Neuronal stem cell (in vitro differentiated cells): ENCODE data around the gene SFMBT2.

Experiments used
- DNase-seq: peaks from one replicate; pipeline ENCODE4 v3.0.0-alpha.2; 2013; ENCODE audit warnings: low spot score
- H2AFZ ChIP-seq: one replicate; pipeline ENCODE4 v1.6.1; 2013; ENCODE audit warnings: mild to moderate bottlenecking, low read length, inconsistent platforms
- H2AK5ac ChIP-seq: 2 replicates; pipeline ENCODE4 v1.6.1; 2013; ENCODE audit warnings: low read depth, mild to moderate bottlenecking, inconsistent platforms, low read length, moderate library complexity, mixed read lengths
- H2BK120ac ChIP-seq: 2 replicates; pipeline ENCODE4 v1.6.1; 2013; ENCODE audit warnings: low read depth, mild to moderate bottlenecking, inconsistent platforms, low read length, moderate library complexity, mixed read lengths
- H2BK12ac ChIP-seq: one replicate; pipeline ENCODE4 v1.6.1; 2013; ENCODE audit warnings: low read length, inconsistent platforms
- H2BK15ac ChIP-seq: 2 replicates; pipeline ENCODE4 v1.6.1; 2013; ENCODE audit warnings: mild to moderate bottlenecking, low read length, inconsistent platforms, mixed read lengths
- H2BK5ac ChIP-seq: one replicate; pipeline ENCODE4 v1.6.1; 2013; ENCODE audit warnings: inconsistent platforms, mild to moderate bottlenecking, low read length, moderate library complexity
- H3K14ac ChIP-seq: one replicate; pipeline ENCODE4 v1.6.1; 2013; ENCODE audit warnings: low read length, inconsistent platforms
- H3K18ac ChIP-seq: 2 replicates; pipeline ENCODE4 v1.6.1; 2013; ENCODE audit warnings: low read length, inconsistent platforms
- H3K23ac ChIP-seq: 2 replicates; pipeline ENCODE4 v1.6.1; 2013; ENCODE audit warnings: low read depth, mild to moderate bottlenecking, mixed read lengths, low read length, inconsistent platforms; ENCODE audit not compliant: poor library complexity
- H3K27ac ChIP-seq: replicated peaks from 3 replicates; pipeline ENCODE4 v1.5.1; 2013; ENCODE audit warnings: low read length, inconsistent platforms
- H3K27me3 ChIP-seq, 3 experiments: 2 replicates each; pipeline ENCODE4 v1.6.1; 2013; ENCODE audit warnings: low read length in 3 of 3, mild to moderate bottlenecking in 2 of 3, inconsistent platforms in 1 of 3, low read depth in 1 of 3, mixed read lengths in 1 of 3, moderate library complexity in 1 of 3; ENCODE audit not compliant: control insufficient read depth in 3 of 3, insufficient read depth in 3 of 3
- H3K36me3 ChIP-seq, 2 donors: replicated peaks in 1 of 2; 2 replicates each; pipeline ENCODE4 v1.6.1; 2013; ENCODE audit warnings: low read length in 2 of 2; ENCODE audit not compliant: control insufficient read depth in 2 of 2, insufficient read depth in 2 of 2
- H3K4ac ChIP-seq: 2 replicates; pipeline ENCODE4 v1.6.1; 2013; ENCODE audit warnings: inconsistent platforms, mild to moderate bottlenecking, low read length, moderate library complexity
- H3K4me1 ChIP-seq, 2 donors: 1 replicate in 1 of 2; 2 replicates in 1 of 2; pipeline ENCODE4 v1.6.1; 2013; ENCODE audit warnings: low read length in 2 of 2, low read depth in 1 of 2; ENCODE audit not compliant: control insufficient read depth in 2 of 2, insufficient read depth in 1 of 2
- H3K4me2 ChIP-seq: one replicate; pipeline ENCODE4 v1.6.1; 2013; ENCODE audit warnings: mild to moderate bottlenecking, low read length, inconsistent platforms; ENCODE audit not compliant: insufficient read depth, poor library complexity, severe bottlenecking
- H3K4me3 ChIP-seq, 2 donors: 2 replicates each; pipeline ENCODE4 v1.5.1; 2013; ENCODE audit warnings: low read length in 2 of 2, mild to moderate bottlenecking in 2 of 2, inconsistent platforms in 1 of 2, moderate library complexity in 1 of 2
- H3K79me1 ChIP-seq: one replicate; pipeline ENCODE4 v1.6.1; 2013; ENCODE audit warnings: low read depth, mild to moderate bottlenecking, inconsistent platforms, low read length, moderate library complexity
- H3K9ac ChIP-seq: one replicate; pipeline ENCODE4 v1.6.1; 2013; ENCODE audit warnings: mild to moderate bottlenecking, low read depth, low read length, inconsistent platforms; ENCODE audit not compliant: poor library complexity
- H3K9me3 ChIP-seq, 2 donors: replicated peaks in 1 of 2; 2 replicates each; pipeline versions ENCODE3 to v1.6.1; 2013; ENCODE audit warnings: low read length in 2 of 2, mild to moderate bottlenecking in 2 of 2, inconsistent platforms in 1 of 2, low read depth in 1 of 2, mixed read lengths in 1 of 2, moderate library complexity in 1 of 2; ENCODE audit not compliant: control insufficient read depth in 2 of 2, insufficient read depth in 1 of 2
- H4K8ac ChIP-seq: one replicate; pipeline ENCODE4 v1.6.1; 2013; ENCODE audit warnings: low read depth, mild to moderate bottlenecking, inconsistent platforms, low read length, moderate library complexity
- H4K91ac ChIP-seq: one replicate; pipeline ENCODE4 v1.6.1; 2013; ENCODE audit warnings: low read length, low read depth, mild to moderate bottlenecking, inconsistent platforms; ENCODE audit not compliant: poor library complexity
- WGBS, 2 donors: extraction: QIAGEN DNeasy Blood & Tissue Kit; methylation state at CpG; one replicate each; pipeline ENCODE4 v1.1.7; 2013; ENCODE audit warnings: missing lambda C conversion rate in 2 of 2, mixed read lengths in 1 of 2; ENCODE audit not compliant: insufficient read length in 2 of 2, insufficient replicate concordance in 1 of 2; ENCODE audit errors: extremely low coverage in 2 of 2; 5-methylcytosine and 5-hydroxymethylcytosine counted together

SFMBT2 gene

DNA sequence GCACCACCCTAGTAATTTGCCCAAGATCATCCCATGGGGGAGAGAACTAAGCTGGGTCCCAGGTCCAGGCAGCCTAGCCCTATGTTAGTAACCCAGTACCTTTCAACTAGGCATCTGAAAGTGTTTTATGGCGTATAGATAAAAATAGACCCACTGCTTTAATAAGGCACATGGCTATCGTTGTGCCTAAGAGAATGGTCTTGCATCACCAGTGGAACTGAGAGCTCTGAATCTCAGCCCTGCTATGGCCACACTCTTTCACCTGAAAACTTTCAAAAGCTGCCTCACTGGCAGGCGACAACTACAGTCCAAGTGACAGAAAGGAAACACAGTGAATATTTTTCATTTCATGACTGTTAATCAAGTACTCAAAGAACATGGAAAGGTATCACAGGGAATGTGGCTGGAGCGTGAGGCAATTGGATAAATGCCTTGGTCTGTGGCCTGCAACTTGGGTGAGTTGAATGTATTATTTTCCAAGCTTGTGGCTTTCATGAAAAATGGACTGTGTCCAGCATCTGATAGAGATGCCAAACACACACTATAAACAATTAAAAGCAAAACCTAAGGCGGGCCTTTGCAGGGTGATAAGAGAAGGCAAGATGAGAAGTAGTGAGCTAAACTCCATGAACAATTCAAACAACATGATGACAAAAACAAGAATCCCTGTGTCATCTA, 18.0 kb upstream of the SFMBT2 start:
- peaks cover 0 to 7% of the 10 kb centered on the region in 2 donors for H3K4me1 ChIP-seq
- WGBS, 2 donors: no CpG with 5 or more reads among the region's 5 CpGs

DNA sequence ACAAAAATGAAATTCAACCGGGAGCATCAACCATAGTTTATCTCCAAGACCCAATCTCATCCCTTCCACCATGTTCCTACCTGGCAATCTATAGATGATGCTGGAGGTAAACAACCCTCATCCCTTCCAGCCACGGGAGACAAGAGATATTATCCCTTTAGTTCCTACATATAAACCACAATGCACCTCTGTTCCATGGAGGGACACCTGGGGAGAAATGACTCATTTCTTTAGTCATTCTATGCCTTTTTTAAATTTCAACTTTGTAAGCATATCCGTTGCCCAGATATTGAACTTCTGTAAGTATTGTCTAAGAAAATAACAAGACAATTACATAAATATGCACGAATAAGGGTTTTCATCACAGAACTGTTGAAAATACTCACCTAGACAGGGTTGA, 15.5 kb upstream of the SFMBT2 start:
- no peak overlapping the region for H3K27ac ChIP-seq
- no peak overlapping the region for H3K18ac ChIP-seq
- no peak overlapping the region for H3K4me3 ChIP-seq
- H3K4me2 ChIP-seq: no peak overlapping the region
- peaks cover 0 to 9% of the 10 kb centered on the region in 2 donors for H3K4me1 ChIP-seq
- H3K79me1 ChIP-seq: no peaks in the 10 kb centered on the region
- DNase-seq: no peak
- H2AFZ ChIP-seq: no peak overlapping the region
- no peak overlapping the region for H3K14ac ChIP-seq
- no peaks in the 10 kb centered on the region for H3K9me3 ChIP-seq
- H2AK5ac ChIP-seq: no peak overlapping the region
- no peaks in the 10 kb centered on the region for H3K36me3 ChIP-seq
- no peak overlapping the region for H2BK120ac ChIP-seq
- H3K23ac ChIP-seq: no peak overlapping the region
- WGBS, 2 donors: no CpG with 5 or more reads among the region's 4 CpGs
- no peak overlapping the region for H3K9ac ChIP-seq
- H2BK12ac ChIP-seq: no peak overlapping the region
- no peak overlapping the region for H4K8ac ChIP-seq
- H3K4ac ChIP-seq: no peak overlapping the region
- H4K91ac ChIP-seq: no peak overlapping the region
- no peak overlapping the region for H2BK15ac ChIP-seq
- H3K27me3 ChIP-seq: peaks cover 0 to 12% (median 0%) of the 10 kb centered on the region in 3 experiments
- no peak overlapping the region for H2BK5ac ChIP-seq

More for the DNA sequence above, 18.0 kb upstream of the SFMBT2 start:
- H2BK15ac ChIP-seq: no peak overlapping the region
- H2BK12ac ChIP-seq: no peak overlapping the region
- no peaks in the 10 kb centered on the region for H3K36me3 ChIP-seq
- no peak overlapping the region for H3K9ac ChIP-seq
- H3K79me1 ChIP-seq: no peaks in the 10 kb centered on the region
- no peak for DNase-seq
- H3K9me3 ChIP-seq: no peaks in the 10 kb centered on the region
- no peak overlapping the region for H3K18ac ChIP-seq
- H4K91ac ChIP-seq: no peak overlapping the region
- H3K14ac ChIP-seq: no peak overlapping the region
- H3K4me2 ChIP-seq: no peak overlapping the region
- no peak overlapping the region for H3K27ac ChIP-seq
- no peak overlapping the region for H2BK5ac ChIP-seq
- no peak overlapping the region for H3K4ac ChIP-seq
- no peak overlapping the region for H2AFZ ChIP-seq
- H3K27me3 ChIP-seq: peaks cover 0 to 8% (median 0%) of the 10 kb centered on the region in 3 experiments
- no peak overlapping the region for H2AK5ac ChIP-seq
- H4K8ac ChIP-seq: no peak overlapping the region
- no peak overlapping the region for H2BK120ac ChIP-seq
- no peak overlapping the region for H3K4me3 ChIP-seq
- H3K23ac ChIP-seq: no peak overlapping the region

GRCh38 chr10:7425691-7426090, 14.9 kb upstream of the SFMBT2 start:
- H2BK15ac ChIP-seq: no peak overlapping the region
- no peak overlapping the region for H3K4ac ChIP-seq
- no peak overlapping the region for H2BK120ac ChIP-seq
- no peak for DNase-seq
- H4K91ac ChIP-seq: no peak overlapping the region
- no peak overlapping the region for H4K8ac ChIP-seq
- no peak overlapping the region for H3K18ac ChIP-seq
- no peak overlapping the region for H2AFZ ChIP-seq
- no peak overlapping the region for H3K9ac ChIP-seq
- H3K4me2 ChIP-seq: no peak overlapping the region
- H3K4me3 ChIP-seq: no peak overlapping the region
- no peaks in the 10 kb centered on the region for H3K9me3 ChIP-seq
- WGBS, 2 donors: no CpG with 5 or more reads among the region's 5 CpGs
- H3K14ac ChIP-seq: no peak overlapping the region
- no peak overlapping the region for H2AK5ac ChIP-seq
- no peaks in the 10 kb centered on the region for H3K36me3 ChIP-seq
- no peak overlapping the region for H3K27ac ChIP-seq
- H3K79me1 ChIP-seq: no peaks in the 10 kb centered on the region
- H3K23ac ChIP-seq: no peak overlapping the region
- no peak overlapping the region for H2BK12ac ChIP-seq
- H3K27me3 ChIP-seq: peaks cover 0 to 12% (median 0%) of the 10 kb centered on the region in 3 experiments
- H3K4me1 ChIP-seq: peaks cover 0 to 9% of the 10 kb centered on the region in 2 donors
- no peak overlapping the region for H2BK5ac ChIP-seq

DNA sequence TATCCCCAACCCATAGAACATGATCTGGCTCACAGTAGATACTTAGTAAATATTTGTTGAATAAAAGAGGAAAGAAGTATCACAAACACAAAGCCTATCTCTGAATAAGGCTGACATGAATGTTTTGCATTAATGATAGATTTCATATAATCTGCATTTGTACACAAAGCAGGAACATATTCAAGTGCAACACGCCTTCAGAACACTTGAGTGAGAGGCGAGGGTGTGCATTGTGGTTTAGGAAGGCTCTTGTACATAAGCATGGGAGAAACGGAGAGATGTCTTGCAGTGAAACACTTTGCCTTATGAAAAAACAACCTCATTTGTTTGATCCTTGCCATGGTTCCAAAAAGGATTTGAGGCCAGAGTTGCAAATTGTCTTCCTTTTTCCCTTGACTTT, 14.1 kb upstream of the SFMBT2 start:
- no peak overlapping the region for H3K4ac ChIP-seq
- H2BK5ac ChIP-seq: no peak overlapping the region
- H3K9ac ChIP-seq: no peak overlapping the region
- no peak overlapping the region for H3K27ac ChIP-seq
- H2BK12ac ChIP-seq: no peak overlapping the region
- no CpG with 5 or more reads among the region's 3 CpGs for WGBS, 2 donors
- no peak overlapping the region for H3K14ac ChIP-seq
- no peaks in the 10 kb centered on the region for H3K36me3 ChIP-seq
- H4K8ac ChIP-seq: no peak overlapping the region
- H3K4me2 ChIP-seq: no peak overlapping the region
- H3K27me3 ChIP-seq: peaks cover 0 to 12% (median 0%) of the 10 kb centered on the region in 3 experiments
- DNase-seq: no peak
- no peak overlapping the region for H3K4me3 ChIP-seq
- peaks cover 0 to 9% of the 10 kb centered on the region in 2 donors for H3K4me1 ChIP-seq
- no peak overlapping the region for H4K91ac ChIP-seq
- H2BK120ac ChIP-seq: no peak overlapping the region
- H3K18ac ChIP-seq: no peak overlapping the region
- no peak overlapping the region for H2BK15ac ChIP-seq
- H3K9me3 ChIP-seq: no peaks in the 10 kb centered on the region
- H3K79me1 ChIP-seq: no peaks in the 10 kb centered on the region
- H2AK5ac ChIP-seq: no peak overlapping the region
- no peak overlapping the region for H3K23ac ChIP-seq
- no peak overlapping the region for H2AFZ ChIP-seq
